ENCODE results near the gene NBAS. TPM values are rescaled to one million over a fixed set of nuclear protein-coding genes. Genes with fewer than 3 reads are reported as not detected.

The NBAS gene
- total RNA-seq, 2 donors from 2014 or later, result 38.9 to 48.6 TPM

DNA sequence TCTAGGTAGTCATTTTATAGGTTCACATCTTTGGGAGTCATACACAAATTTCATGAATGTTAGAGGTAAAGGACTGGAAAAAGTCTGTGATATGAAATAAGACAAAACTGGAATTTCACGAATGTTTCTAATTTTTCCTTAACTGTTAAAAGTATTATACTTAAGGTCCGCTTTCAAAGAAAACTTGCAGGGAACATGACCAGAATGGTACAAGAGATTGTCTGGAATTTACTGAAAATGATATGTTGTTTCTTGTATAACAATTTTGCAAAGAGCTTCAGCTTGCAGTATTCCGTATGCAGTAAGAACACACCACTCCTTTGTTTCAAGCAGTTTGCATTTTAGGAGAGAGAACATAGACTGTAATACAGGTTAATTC lies 32.2 kb upstream of the NBAS start:
- intact Hi-C loops (cut with DNase I), result no loop called here
- no peak for ATAC-seq
- DNase-seq, result no peak

DNA sequence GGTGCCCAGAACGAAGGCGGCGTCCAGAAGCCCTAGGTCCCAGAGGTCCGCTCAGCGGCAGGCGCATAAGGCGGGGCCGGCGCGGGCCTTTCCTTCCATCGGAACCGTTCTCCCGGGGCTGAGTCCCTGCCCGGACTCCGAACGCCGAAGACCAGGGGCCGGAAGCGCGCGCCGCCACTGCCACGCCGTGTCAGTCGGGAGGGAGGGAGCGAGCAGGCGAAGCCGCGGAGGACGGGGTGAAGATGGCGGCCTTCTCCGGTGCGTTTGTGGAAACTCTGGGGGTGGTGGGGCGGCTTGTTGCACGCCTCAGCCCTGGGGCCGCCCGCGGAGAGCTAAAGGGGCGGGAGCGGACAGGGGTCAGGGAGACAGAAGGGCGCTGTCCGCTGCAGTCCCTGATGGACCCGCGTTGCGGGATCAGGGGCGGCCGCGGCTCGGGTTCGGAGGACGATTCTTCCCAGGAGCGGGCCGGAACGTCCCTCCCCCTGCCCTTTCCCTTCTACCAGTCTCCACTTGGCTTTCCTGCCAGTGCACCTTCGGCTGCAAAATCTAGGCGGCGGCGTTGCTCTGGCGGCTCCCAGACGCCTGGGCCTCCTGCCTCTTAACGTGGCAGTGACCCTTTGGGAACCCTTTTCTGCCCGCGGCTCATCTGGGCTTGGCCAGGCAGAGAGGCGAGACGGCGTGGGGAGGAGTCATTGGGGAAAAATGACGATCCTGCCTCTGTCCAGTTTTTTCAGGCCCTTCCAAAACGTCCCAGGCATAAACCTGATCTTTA lies 30.7 kb upstream of the NBAS start, which contains the start of gene DDX1:
DDX1 (plus strand) TSS at position 177 of the 772 bp plus-strand sequence; CDS start at position 243, 66 bp downstream.
- DNase-seq (peak; percentile 87), ATAC-seq (peak; percentile 96)
- intact Hi-C loops (cut with DNase I), result no loop called here

DNA sequence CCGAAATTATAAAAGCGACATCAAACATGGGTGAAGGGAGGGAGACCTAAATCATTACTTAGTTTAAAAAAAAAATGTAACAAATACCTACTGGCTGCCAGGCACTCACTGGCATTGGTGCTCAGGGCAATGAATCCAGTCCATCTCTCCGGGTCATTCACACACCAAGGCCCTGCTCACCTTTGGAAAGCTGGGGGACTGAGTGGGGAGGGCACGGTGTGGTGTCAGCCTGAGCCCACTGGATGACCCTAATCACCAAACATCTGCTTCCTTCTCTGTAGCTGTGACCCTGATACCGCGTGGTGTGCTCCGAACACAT lies 30.2 kb upstream of the NBAS start:
- DNase-seq (no peak), ATAC-seq (no peak)
- intact Hi-C loops (cut with DNase I), result no loop called here

- DNase-seq (peak; percentile 32), ATAC-seq (no peak)
- intact Hi-C loops (cut with DNase I), result no loop called here
These were observed 27.3 kb upstream of the NBAS start for GRCh38 chr2:15588329-15588919.

- ATAC-seq (no peak), DNase-seq (no peak)
- intact Hi-C loops (cut with DNase I), result no loop called here
These were observed 23.8 kb upstream of the NBAS start for GRCh38 chr2:15584767-15585469.

GRCh38 chr2:15584316-15584715 lies 23.2 kb upstream of the NBAS start:
- DNase-seq (no peak), ATAC-seq (no peak)
- intact Hi-C loops (cut with DNase I), result no loop called here

DNA sequence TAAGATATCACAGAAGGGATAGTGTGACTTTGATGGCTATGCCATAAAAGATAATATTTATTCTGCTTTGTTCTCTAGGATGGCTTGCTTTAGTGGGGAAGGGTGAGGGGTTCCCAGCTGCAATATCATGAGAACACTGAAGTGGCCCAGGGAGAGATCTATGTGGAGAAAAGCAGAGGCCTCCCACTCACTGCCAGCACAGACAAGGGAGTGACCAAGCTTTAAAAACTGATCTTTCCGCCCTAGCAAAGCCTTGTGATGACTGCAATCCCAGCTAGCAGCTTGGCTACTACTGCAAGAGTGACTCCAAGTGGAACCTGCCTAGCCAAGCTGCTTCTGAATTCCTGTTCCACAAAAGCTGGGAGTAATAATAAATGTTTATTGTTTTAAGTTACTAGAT lies 22.7 kb upstream of the NBAS start:
- no peak for DNase-seq
- no peak for ATAC-seq
- intact Hi-C loops (cut with DNase I), result no loop called here

GRCh38 chr2:15582710-15583357 lies 21.7 kb upstream of the NBAS start:
- no peak for DNase-seq
- intact Hi-C loops (cut with DNase I), result no loop called here
- ATAC-seq, result no peak

DNA sequence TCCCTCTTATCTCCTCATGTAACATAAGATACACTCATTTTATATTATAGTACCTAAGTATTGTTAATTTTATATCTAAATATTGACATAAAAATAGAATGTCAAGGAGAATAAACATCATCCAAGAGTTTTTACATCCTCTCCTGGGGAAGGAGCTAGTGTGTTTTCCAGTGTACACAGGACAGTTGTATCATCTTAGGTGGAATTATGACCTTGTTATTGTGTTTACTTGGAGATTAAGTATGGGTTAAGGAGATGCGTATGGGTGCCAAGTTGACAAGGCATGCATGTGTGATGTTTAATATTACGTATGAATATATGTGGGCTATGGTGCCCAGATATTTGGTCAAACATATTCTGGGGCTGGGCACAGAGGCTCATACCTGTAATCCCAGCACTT lies 19.3 kb upstream of the NBAS start:
- DNase-seq (no peak), ATAC-seq (no peak)
- intact Hi-C loops (cut with DNase I), result no loop called here

GRCh38 chr2:15579641-15580040 lies 18.5 kb upstream of the NBAS start:
- intact Hi-C loops (cut with DNase I), result no loop called here
- ATAC-seq (no peak), DNase-seq (no peak)

DNA sequence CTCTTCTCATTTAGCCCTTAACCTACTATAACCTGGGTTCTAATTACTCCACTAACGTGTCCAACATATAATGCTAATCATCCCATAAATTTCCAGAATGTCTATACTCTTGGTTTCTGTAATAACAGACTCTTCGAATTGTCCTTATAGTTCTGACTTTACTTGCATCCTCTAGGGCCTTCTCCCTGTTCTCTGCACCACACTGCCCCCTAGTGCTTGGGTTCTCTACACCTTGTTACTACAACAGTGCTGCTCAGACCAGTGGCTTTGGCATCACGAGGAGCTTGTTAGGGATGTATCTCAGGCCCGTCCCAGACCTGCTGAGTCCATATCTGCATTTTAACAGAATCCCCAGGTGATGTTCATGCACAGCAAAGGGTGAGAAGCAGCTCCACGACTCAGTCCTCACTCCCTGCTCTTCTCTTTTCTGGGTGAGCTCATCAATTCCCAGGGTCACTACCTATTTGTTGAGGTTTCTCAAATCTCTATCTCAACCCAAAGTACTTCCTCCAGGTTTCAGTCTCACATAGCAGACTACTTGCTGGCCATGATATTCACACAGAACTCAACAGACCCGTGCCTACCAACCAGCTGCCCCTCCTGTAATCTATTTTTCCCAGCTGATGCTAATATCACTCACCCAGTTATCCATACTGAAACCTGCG lies 16.1 kb upstream of the NBAS start:
- intact Hi-C loops (cut with DNase I), result no loop called here
- DNase-seq (peak; percentile 86), ATAC-seq (peak; percentile 85 to 89)

DNA sequence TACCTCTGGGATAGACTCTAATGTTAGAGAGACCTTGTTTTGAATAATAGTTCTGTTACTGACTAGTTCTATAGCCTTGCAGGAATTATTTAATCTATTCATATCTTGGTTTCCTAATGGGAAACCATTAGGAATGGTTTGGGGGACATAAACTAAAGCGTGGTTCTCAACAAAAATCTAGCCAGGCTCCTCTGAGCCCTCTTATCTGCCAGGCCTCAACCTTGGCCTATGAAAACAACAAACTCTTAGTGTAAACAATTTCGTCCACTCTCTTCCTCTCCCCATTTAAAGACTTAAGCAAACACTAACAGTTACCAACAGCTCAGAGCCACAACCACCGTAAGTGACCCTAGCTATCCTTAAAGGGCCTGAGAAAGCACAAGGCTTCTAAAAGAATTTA lies 10.6 kb upstream of the NBAS start:
- DNase-seq, result no peak
- intact Hi-C loops (cut with DNase I), result no loop called here
- no peak for ATAC-seq

DNA sequence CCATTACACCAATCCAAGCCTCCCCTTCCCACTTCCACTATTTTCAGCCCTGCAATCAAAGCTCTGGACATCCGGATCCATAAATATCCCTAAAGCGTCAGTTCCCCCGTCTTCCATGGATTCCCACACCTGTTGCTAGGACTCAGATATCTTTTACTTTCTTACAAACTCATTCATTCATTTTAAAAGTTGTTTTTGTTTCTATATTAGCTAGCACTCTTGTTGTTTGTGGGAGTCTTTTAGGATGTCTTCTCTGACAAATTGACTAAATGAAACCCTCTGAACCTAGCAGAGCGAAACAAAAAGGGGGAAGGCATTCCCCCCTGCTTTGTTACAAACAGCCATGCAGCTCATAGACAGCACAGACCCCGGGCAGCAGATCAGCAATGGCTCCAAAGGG lies 9.0 kb upstream of the NBAS start:
- intact Hi-C loops (cut with DNase I), result no loop called here
- no peak for ATAC-seq
- DNase-seq, result no peak

DNA sequence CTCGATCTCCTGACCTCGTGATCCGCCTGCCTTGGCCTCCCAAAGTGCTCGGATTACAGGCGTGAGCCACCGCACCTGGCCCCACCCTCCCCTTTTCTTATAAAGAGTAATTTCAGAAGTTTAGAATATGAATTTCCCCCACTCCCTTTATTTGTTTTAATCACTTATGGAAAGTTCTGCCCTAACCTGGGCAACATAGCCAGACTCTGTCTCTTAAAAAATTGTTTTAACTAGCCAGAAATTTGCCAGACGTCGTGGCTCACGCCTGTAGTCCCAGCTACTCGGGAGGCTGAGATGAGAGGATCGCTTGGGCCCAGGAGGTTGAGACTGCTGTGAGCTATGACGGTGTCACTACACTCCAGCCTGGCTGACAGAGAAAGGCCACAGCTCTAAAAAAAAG lies 7.7 kb upstream of the NBAS start:
- DNase-seq, result no peak
- ATAC-seq, result no peak
- intact Hi-C loops (cut with DNase I), result no loop called here

DNA sequence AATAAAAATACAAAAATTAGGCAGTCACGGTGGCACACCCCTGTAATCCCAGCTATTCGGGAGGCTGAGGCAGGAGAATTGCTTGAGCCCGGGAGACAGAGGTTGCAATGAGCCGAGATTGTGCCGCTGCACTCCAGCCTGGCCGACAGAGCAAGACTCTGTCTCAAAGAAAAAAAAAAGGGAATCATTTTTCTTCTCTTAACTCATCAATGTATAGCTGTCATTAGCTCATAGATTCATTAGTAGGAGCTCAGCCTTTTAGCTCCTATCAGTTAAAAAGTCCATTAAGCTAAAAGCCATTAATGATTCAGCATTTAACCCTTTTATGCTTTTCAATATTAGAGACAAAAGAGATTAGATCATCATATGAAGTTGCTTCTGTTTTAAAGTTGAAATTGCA lies 5.8 kb upstream of the NBAS start:
- ATAC-seq, result no peak
- DNase-seq, result no peak
- intact Hi-C loops (cut with DNase I), result no loop called here

DNA sequence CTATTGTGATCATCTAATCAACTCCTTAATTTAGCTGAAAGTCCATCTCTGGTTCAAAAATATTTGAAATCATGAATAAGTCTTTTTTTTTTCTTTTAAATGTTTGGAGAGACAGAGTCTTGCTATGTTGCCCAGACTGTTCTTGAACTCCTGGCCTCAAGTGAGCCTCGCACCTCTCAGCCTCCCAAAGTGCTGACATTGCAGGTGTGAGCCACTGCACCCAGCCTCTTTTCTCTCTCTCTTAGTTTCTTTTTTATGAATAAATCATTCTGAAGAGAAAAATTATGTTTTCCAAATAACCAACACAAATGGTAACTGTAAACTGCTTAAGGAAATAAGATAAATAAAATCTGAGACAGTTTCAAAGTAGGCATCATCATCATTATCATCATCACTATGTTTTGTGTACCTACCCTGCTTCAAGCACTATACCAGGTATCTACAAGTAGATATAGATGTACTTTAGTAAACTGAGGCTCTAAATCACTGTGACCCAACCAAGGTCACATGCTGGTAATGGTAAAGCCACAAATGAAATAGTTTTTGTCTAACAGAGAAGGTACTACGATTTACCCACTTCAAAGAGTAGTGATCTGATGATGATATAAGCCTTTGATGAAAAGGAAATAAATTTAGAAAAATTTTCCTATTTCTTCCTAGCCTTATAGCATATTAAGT lies 5.0 kb upstream of the NBAS start:
- intact Hi-C loops (cut with DNase I), result no loop called here
- DNase-seq (no peak), ATAC-seq (no peak)

DNA sequence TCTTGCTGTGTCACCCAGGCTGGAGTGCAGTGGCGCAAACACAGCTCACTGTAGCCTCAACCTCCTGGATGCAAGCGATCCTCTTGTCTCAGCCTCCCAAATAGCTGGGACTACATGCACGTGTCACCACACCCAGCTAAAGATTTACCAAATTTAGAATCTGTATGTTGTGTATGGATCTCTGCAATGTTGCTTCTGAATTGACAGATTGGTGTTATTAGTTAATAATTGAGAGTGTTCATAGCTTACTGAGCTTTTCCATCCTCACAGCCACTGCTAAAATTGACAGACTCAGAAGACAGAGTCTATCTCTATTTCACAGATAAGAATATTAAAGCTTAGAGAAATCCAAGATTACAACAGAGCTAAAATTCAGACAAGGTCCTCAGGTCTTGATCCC lies 4.3 kb upstream of the NBAS start:
- ATAC-seq (no peak), DNase-seq (no peak)
- intact Hi-C loops (cut with DNase I), result no loop called here

DNA sequence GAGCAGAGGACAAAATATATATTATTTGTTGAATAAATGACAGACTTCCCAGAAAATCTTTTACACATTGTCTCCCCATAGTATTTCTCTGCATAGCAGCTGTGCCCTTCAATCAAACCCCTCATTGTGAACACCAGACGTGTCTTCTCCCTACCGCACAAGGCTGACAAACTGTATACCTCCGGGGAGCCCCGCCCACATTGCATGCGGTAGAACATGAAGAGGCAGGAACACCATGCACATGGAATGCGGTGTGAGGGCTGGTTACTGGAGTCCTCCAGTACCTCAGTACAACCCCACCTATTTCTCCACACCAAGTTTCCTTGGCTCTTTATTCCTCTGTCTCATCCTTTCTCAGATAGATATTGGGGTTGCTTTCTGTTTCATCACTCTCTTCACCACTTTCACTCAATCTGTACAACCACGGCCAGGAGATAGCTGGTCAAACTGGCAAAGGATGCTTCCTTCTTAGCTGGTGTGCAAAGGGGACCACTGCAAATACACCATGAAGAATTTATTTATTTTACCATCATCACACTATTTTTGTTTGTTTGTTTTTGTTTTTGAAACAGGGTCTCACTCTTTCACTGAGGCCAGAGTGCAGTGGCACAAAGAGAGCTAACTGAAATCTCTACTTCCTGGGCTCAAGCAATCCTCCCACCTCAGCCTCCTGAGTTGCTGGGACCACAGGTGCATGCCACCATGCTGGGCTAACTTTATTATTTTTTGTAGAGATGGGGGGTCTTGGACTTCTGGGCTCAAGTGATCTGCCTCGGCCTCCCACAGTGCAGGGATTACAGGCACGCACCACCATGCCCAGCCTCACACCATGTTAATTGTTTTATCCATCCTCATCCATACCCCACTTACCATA lies 2.3 kb upstream of the NBAS start:
- no peak for DNase-seq
- intact Hi-C loops (cut with DNase I), result no loop called here

More for the DNA sequence above, 2.3 kb upstream of the NBAS start:
- ATAC-seq, result no peak

Data from left cardiac atrium (tissue), 4 donors.